K562 (cell line): ENCODE results near the gene KCNAB1. TPM values are rescaled to one million over a fixed set of nuclear protein-coding genes. Genes with fewer than 3 reads are reported as not detected.

Experiments
- ATAC-seq: fragments of 200-7000 bp; cut with Tn5 transposase; 3 replicates; pipeline ENCODE4 v1.9.1; 2020; ENCODE audit warnings: moderate library complexity
- BruUV-seq: library from RNA; stranded (reverse); fragments of 400-500 nt; replicated peaks from 2 replicates; lab custom pipeline; 2021; lab: Mats Ljungman, UMichigan
- CTCF ChIA-PET: fragments of 300-600 bp; formaldehyde crosslinking; extraction: SDS; loops from one replicate; lab custom pipeline; 2021; ENCODE audit warnings: low intra/inter-chr PET ratio; lab: Yijun Ruan, JAX
- POLR2A ChIA-PET: fragments of 300-600, 350-650 bp; sonication (Branson Sonifier 250); formaldehyde crosslinking; extraction: SDS; loops from one replicate; lab custom pipeline; 2021; ENCODE audit warnings: antibody characterized with exemption, inconsistent platforms; lab: Yijun Ruan, JAX
- DNase-seq, 4 experiments: peaks; one replicate each; pipeline versions ENCODE4 v3.0.0 to v3.0.0-alpha.2; 2011 to 2018; ENCODE audit warnings: low spot score in 3 of 4, mixed read lengths in 3 of 4; ENCODE audit errors: extremely low read depth in 1 of 4
- FAIRE-seq: peaks from 2 replicates; lab custom pipeline; 2011; peaks lifted over from hg19 to GRCh38; lab: Jason Lieb, UNC
- H2AFZ ChIP-seq: 2 replicates; pipeline ENCODE4 v1.6.0; 2011; ENCODE audit warnings: low read depth, low read length, control low read depth, inconsistent platforms
- H3K27ac ChIP-seq: fragments of 200-600 bp; 3 replicates; pipeline ENCODE4 v1.8.0; 2011; ENCODE audit warnings: low read depth, mild to moderate bottlenecking, control low read depth, inconsistent platforms, low read length, moderate library complexity, mixed read lengths; ENCODE audit errors: extremely low read depth
- H3K27me3 ChIP-seq, 2 experiments: fragments of 300-600 bp in 1 of 2; 2 replicates in 1 of 2; 3 replicates in 1 of 2; pipeline versions ENCODE4 v1.6.0 to v1.8.0; 2011; ENCODE audit warnings: inconsistent platforms in 2 of 2, low read length in 2 of 2, mild to moderate bottlenecking in 1 of 2, mixed read lengths in 1 of 2, moderate library complexity in 1 of 2; ENCODE audit not compliant: control insufficient read depth in 2 of 2, insufficient read depth in 2 of 2
- H3K36me3 ChIP-seq: fragments of 300-600 bp; 3 replicates; pipeline ENCODE4 v1.8.0; 2011; ENCODE audit warnings: mild to moderate bottlenecking, low read length, inconsistent platforms; ENCODE audit not compliant: control insufficient read depth, insufficient read depth
- H3K4me1 ChIP-seq, 2 experiments: fragments of 200-600 bp in 1 of 2; replicated peaks in 1 of 2; 2 replicates in 1 of 2; 3 replicates in 1 of 2; pipeline versions ENCODE4 v1.5.1 to v1.8.0; 2011; ENCODE audit warnings: inconsistent platforms in 2 of 2, low read length in 2 of 2, mild to moderate bottlenecking in 1 of 2, mixed read lengths in 1 of 2, moderate library complexity in 1 of 2; ENCODE audit not compliant: control insufficient read depth in 2 of 2, insufficient read depth in 2 of 2
- H3K4me2 ChIP-seq: 2 replicates; pipeline ENCODE4 v1.6.1; 2011; ENCODE audit warnings: low read length, control low read depth, inconsistent platforms, mixed read lengths; ENCODE audit not compliant: insufficient read depth
- H3K4me3 ChIP-seq: fragments of 200-600 bp; sonication (generic), shearing (Covaris generic); 2 replicates; pipeline ENCODE4 v1.5.1; 2016; ENCODE audit warnings: control low read depth, inconsistent platforms
- H3K79me2 ChIP-seq: fragments of 200-600 bp; 3 replicates; pipeline ENCODE4 v1.8.0; 2011; ENCODE audit warnings: low read length, inconsistent platforms; ENCODE audit not compliant: control insufficient read depth, insufficient read depth
- H3K9ac ChIP-seq, 2 experiments: 2 replicates each; pipeline versions ENCODE4 v1.6.0 to v1.6.1; 2011; ENCODE audit warnings: low read depth in 2 of 2, low read length in 2 of 2, control low read depth in 1 of 2, inconsistent platforms in 1 of 2, mild to moderate bottlenecking in 1 of 2, mixed read lengths in 1 of 2; ENCODE audit not compliant: insufficient read depth in 1 of 2
- H3K9me1 ChIP-seq: one replicate; pipeline ENCODE4 v1.6.0; 2011; ENCODE audit warnings: inconsistent platforms, mild to moderate bottlenecking, low read length, moderate library complexity; ENCODE audit not compliant: control insufficient read depth, insufficient read depth
- H3K9me3 ChIP-seq: replicated peaks from 2 replicates; pipeline ENCODE4 v1.5.1; 2011; ENCODE audit warnings: low read depth, low read length, inconsistent platforms; ENCODE audit not compliant: control insufficient read depth, insufficient read depth
- H4K20me1 ChIP-seq: replicated peaks from 2 replicates; pipeline ENCODE4 v1.6.1; 2011; ENCODE audit warnings: low read length, inconsistent platforms, mixed read lengths; ENCODE audit not compliant: control insufficient read depth, insufficient read depth
- ARID2 ChIP-seq: fragments of 450-650 bp; IDR thresholded peaks from 2 replicates; pipeline ENCODE4 v1.6.1; 2017; ENCODE audit warnings: antibody characterized with exemption, mild to moderate bottlenecking
- BRCA1 ChIP-seq, 2 experiments: fragments of 450-650 bp in 1 of 2; sonication (generic) in 1 of 2; formaldehyde crosslinking in 1 of 2; IDR thresholded peaks; 2 replicates each; pipeline versions ENCODE4 v1.5.0 to v1.6.1; 2017 to 2020; ENCODE audit warnings: mild to moderate bottlenecking in 1 of 2, missing genetic modification reagents in 1 of 2
- SIN3B ChIP-seq: fragments of 450-650 bp; IDR thresholded peaks from 2 replicates; pipeline ENCODE4 v1.6.1; 2017; ENCODE audit warnings: low read depth, mild to moderate bottlenecking, moderate library complexity
- SMARCA5 ChIP-seq: fragments of 450-650 bp; IDR thresholded peaks from 2 replicates; pipeline ENCODE4 v1.6.1; 2016
- ZNF41 ChIP-seq: fragments of 250-450 bp; sonication (Bioruptor Pico); conservative IDR thresholded peaks from 2 replicates; pipeline ENCODE4 v1.4.0; 2020; ENCODE audit warnings: mild to moderate bottlenecking
- ZNF695 ChIP-seq: fragments of 450-650 bp; formaldehyde crosslinking; IDR thresholded peaks from 2 replicates; pipeline ENCODE4 v1.4.0; 2020; ENCODE audit warnings: mild to moderate bottlenecking, moderate library complexity
- WGBS: fragments of 100-300 bp; shearing (Covaris generic); methylation state at CpG from one replicate; pipeline ENCODE4 v1.1.6; 2016; ENCODE audit warnings: low coverage, mixed read lengths; ENCODE audit not compliant: insufficient coverage; ENCODE audit errors: missing lambda C conversion rate; 5-methylcytosine and 5-hydroxymethylcytosine counted together
- in situ Hi-C: fragments of 300-500 bp; cut with MboI; formaldehyde crosslinking; loops from 4 replicates; pipeline ENCODE4 v1.15.0; 2018; ENCODE audit warnings: inconsistent platforms, mixed read lengths
- intact Hi-C: fragments of 100-400 bp; cut with micrococcal nuclease; formaldehyde crosslinking; loops from 2 replicates; pipeline ENCODE4 v1.14.2; 2022
- polyA plus RNA-seq, 8 experiments: library from polyadenylated mRNA; depleted of rRNA in 4 of 8; stranded (reverse) in 5 of 8; unstranded in 3 of 8; fragments of >200 nt; fragmentation: Nextera tagmentation in 2 of 8; fragmentation: Illumina TruSeq in 1 of 8; extraction: Ambion mirVana in 2 of 8; extraction: Trizol in 1 of 8; gene quantifications; 2 replicates each; pipeline versions ENCODE4 v1.2.1 to v1.2.3, GENCODE V29; 2011 to 2014; ENCODE audit warnings: inconsistent platforms in 1 of 8, missing spikeins in 1 of 8
- total RNA-seq, 7 experiments: library from RNA; depleted of rRNA in 6 of 7; stranded (reverse); fragments of >200 nt in 6 of 7; fragmentation: Illumina TruSeq in 2 of 7; extraction: Trizol in 2 of 7; gene quantifications; 2 replicates each; pipeline versions ENCODE4 v1.2.1 to v1.2.3, GENCODE V29; 2011 to 2021; ENCODE audit warnings: low replicate concordance in 1 of 7
- TF ChIP-seq, protein P1 (sequence below), 3 experiments: fragments of 200-800 bp in 1 of 3; fragments of 250-450 bp in 1 of 3; fragments of 450-650 bp in 1 of 3; sonication (Bioruptor Pico) in 1 of 3; sonication (Bioruptor generic) in 1 of 3; formaldehyde crosslinking in 1 of 3; IDR thresholded peaks; 2 replicates each; pipeline versions ENCODE4 v1.6.1 to v1.8.0; 2016 to 2022; ENCODE audit warnings: mild to moderate bottlenecking in 2 of 3, missing genetic modification characterization in 2 of 3, missing compliant biosample characterization in 1 of 3, moderate library complexity in 1 of 3
- TF ChIP-seq, protein P2 (sequence below), 2 experiments: fragments of 450-650 bp in 1 of 2; sonication (generic) in 1 of 2; formaldehyde crosslinking in 1 of 2; IDR thresholded peaks; 2 replicates each; pipeline versions ENCODE4 v1.7.1 to v1.9.0; 2016 to 2022; ENCODE audit warnings: inconsistent platforms in 1 of 2, mild to moderate bottlenecking in 1 of 2, missing genetic modification reagents in 1 of 2

Gene KCNAB1
- total and polyA plus RNA-seq, 9 of the 15 experiments (the other 6 are each of a cell fraction or from before 2014, with no cell fraction given), result 0.14 to 1.2 (median 0.51) TPM

DNA sequence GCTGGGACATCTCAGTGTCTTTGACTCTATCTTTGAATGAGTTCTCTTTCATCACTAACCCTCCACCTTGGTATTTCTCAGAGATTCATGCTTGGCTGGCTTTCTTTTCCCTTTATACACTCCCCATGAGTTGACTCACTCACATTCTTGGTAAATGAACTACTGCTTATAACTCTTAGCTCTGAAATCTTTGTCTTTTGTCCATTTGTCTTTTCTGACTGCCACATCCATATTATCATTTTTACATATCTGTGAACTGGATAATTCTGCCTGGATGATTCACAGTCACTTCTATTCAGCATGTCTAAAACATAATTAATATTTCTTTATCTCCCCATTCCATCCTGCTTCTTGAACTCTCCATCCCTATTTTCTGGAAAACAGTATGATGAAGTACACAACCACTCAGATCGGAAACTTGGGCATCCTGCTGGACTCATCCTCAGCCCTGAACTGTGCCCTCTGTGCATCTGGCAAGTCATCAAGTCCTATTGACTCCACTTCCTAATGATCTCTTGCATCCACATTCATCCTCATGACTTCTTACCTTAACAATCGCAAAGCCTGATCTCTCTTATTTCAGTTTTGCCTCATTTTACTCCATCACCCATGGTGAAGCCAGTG lies 66.9 kb downstream of the KCNAB1 start:
- FAIRE-seq, result no peak
- H3K9me3 ChIP-seq, result no peaks in the 10 kb centered on the region
- TF ChIP-seq, protein P1, sequence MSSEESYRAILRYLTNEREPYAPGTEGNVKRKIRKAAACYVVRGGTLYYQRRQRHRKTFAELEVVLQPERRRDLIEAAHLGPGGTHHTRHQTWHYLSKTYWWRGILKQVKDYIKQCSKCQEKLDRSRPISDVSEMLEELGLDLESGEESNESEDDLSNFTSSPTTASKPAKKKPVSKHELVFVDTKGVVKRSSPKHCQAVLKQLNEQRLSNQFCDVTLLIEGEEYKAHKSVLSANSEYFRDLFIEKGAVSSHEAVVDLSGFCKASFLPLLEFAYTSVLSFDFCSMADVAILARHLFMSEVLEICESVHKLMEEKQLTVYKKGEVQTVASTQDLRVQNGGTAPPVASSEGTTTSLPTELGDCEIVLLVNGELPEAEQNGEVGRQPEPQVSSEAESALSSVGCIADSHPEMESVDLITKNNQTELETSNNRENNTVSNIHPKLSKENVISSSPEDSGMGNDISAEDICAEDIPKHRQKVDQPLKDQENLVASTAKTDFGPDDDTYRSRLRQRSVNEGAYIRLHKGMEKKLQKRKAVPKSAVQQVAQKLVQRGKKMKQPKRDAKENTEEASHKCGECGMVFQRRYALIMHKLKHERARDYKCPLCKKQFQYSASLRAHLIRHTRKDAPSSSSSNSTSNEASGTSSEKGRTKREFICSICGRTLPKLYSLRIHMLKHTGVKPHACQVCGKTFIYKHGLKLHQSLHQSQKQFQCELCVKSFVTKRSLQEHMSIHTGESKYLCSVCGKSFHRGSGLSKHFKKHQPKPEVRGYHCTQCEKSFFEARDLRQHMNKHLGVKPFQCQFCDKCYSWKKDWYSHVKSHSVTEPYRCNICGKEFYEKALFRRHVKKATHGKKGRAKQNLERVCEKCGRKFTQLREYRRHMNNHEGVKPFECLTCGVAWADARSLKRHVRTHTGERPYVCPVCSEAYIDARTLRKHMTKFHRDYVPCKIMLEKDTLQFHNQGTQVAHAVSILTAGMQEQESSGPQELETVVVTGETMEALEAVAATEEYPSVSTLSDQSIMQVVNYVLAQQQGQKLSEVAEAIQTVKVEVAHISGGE (CRISPR knock-in tag; IDR thresholded peaks at IDR 0.05), result no peak
- no peak for TF ChIP-seq BRCA1 (IDR thresholded peaks at IDR 0.05)
- TF ChIP-seq BRCA1 (CRISPR knock-in tag; IDR thresholded peaks at IDR 0.05), result no peak
- no peak for TF ChIP-seq ZNF695
- TF ChIP-seq, protein P2, sequence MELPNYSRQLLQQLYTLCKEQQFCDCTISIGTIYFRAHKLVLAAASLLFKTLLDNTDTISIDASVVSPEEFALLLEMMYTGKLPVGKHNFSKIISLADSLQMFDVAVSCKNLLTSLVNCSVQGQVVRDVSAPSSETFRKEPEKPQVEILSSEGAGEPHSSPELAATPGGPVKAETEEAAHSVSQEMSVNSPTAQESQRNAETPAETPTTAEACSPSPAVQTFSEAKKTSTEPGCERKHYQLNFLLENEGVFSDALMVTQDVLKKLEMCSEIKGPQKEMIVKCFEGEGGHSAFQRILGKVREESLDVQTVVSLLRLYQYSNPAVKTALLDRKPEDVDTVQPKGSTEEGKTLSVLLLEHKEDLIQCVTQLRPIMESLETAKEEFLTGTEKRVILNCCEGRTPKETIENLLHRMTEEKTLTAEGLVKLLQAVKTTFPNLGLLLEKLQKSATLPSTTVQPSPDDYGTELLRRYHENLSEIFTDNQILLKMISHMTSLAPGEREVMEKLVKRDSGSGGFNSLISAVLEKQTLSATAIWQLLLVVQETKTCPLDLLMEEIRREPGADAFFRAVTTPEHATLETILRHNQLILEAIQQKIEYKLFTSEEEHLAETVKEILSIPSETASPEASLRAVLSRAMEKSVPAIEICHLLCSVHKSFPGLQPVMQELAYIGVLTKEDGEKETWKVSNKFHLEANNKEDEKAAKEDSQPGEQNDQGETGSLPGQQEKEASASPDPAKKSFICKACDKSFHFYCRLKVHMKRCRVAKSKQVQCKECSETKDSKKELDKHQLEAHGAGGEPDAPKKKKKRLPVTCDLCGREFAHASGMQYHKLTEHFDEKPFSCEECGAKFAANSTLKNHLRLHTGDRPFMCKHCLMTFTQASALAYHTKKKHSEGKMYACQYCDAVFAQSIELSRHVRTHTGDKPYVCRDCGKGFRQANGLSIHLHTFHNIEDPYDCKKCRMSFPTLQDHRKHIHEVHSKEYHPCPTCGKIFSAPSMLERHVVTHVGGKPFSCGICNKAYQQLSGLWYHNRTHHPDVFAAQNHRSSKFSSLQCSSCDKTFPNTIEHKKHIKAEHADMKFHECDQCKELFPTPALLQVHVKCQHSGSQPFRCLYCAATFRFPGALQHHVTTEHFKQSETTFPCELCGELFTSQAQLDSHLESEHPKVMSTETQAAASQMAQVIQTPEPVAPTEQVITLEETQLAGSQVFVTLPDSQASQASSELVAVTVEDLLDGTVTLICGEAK (IDR thresholded peaks at IDR 0.05), result no peak
- TF ChIP-seq, protein P2 (CRISPR knock-in tag; IDR thresholded peaks at IDR 0.05), result no peak
- no peak for TF ChIP-seq ARID2
- no peak for TF ChIP-seq SIN3B
- no peak for TF ChIP-seq SMARCA5
- TF ChIP-seq ZNF41, result no peak

More for the DNA sequence above, 66.9 kb downstream of the KCNAB1 start:
- no TSS peak for BruUV-seq
- Histone ChIP-seq H3K79me2 (no peaks in the 10 kb centered on the region), H3K27me3 (peaks cover 0 to 7% of the 10 kb centered on the region in 2 experiments; a peak in 1 of 5 replicates), H3K4me3 (no peak overlapping the region), H2AFZ (no peak overlapping the region), H3K36me3 (no peaks in the 10 kb centered on the region), H3K9me1 (no peaks in the 10 kb centered on the region), H4K20me1 (no peaks in the 10 kb centered on the region), H3K4me2 (no peak overlapping the region), H3K4me1 (no peaks in the 10 kb centered on the region), H3K27ac (no peak overlapping the region), H3K9ac (no peak overlapping the region)
- in situ Hi-C loops, result no loop called here
- intact Hi-C loops, result no loop called here
- CTCF ChIA-PET, result no interaction called here
- POLR2A ChIA-PET, result no interaction called here
- 3% methylated on average over 2 of the region's 2 CpGs for WGBS
- ATAC-seq (no peak), DNase-seq (no peak)
